Measurements from ENCODE around the gene MFSD2A. TPM values are rescaled to one million over a fixed set of nuclear protein-coding genes. Genes with fewer than 3 reads are reported as not detected.

The MFSD2A gene
- total RNA-seq, 4 donors from 2014 or later = 1.7 to 5.1 (median 4.1) TPM

GRCh38 chr1:39969531-39970270, 14.8 kb downstream of the MFSD2A start:
- Histone ChIP-seq H3K36me3 (no peaks in the 10 kb centered on the region), H3K9me3 (no peaks in the 10 kb centered on the region), H3K27ac (replicated peaks in 1 of 4) (no peak overlapping the region), H3K4me3 (no peak overlapping the region), H3K4me1 (peaks cover 0 to 8% (median 1%) of the 10 kb centered on the region in 4 donors), H3K27me3 (peaks cover 0 to 6% (median 0%) of the 10 kb centered on the region in 4 donors)
- 97% methylated on average over 11 of the region's 13 CpGs for WGBS
- TF ChIP-seq EP300 (IDR thresholded peaks at IDR 0.05) = no peak
- no peak for TF ChIP-seq POLR2AphosphoS5 (IDR thresholded peaks at IDR 0.05)
- no peak for TF ChIP-seq POLR2A (IDR thresholded peaks at IDR 0.05; ENCODE audit: low read depth)
- TF ChIP-seq CTCF (IDR thresholded peaks at IDR 0.05) = no peak
- intact Hi-C loops (cut with DNase I) = loop anchor here (10.0 kb wide), 1 partner anchor 65 kb away; no protein-coding TSS in a partner anchor
- DNase-seq (ENCODE audit: extremely low spot score) = no peak

GRCh38 chr1:39970274-39970673, 15.3 kb downstream of the MFSD2A start:
- peaks cover 0 to 11% (median 0%) of the 10 kb centered on the region in 4 donors for H3K27me3 ChIP-seq
- no peaks in the 10 kb centered on the region for H3K36me3 ChIP-seq
- TF ChIP-seq EP300 (IDR thresholded peaks at IDR 0.05) (no peak), POLR2A (IDR thresholded peaks at IDR 0.05; ENCODE audit: low read depth) (no peak), CTCF (IDR thresholded peaks at IDR 0.05) (no peak), POLR2AphosphoS5 (IDR thresholded peaks at IDR 0.05) (no peak)
- 79% methylated on average over 4 of the region's 4 CpGs for WGBS
- intact Hi-C loops (cut with DNase I) = loop anchor here (10.0 kb wide), 1 partner anchor 65 kb away; no protein-coding TSS in a partner anchor
- no peaks in the 10 kb centered on the region for H3K9me3 ChIP-seq
- H3K4me3 ChIP-seq = no peak overlapping the region
- peaks cover 0 to 8% (median 1%) of the 10 kb centered on the region in 4 donors for H3K4me1 ChIP-seq
- no peak overlapping the region for H3K27ac ChIP-seq (replicated peaks in 1 of 4)
- DNase-seq (ENCODE audit: extremely low spot score) = no peak

- no peaks in the 10 kb centered on the region for H3K9me3 ChIP-seq
- TF ChIP-seq POLR2A (IDR thresholded peaks at IDR 0.05; ENCODE audit: low read depth) = no peak
- TF ChIP-seq EP300 (IDR thresholded peaks at IDR 0.05) = no peak
- TF ChIP-seq CTCF (IDR thresholded peaks at IDR 0.05) = no peak
- no peak for TF ChIP-seq POLR2AphosphoS5 (IDR thresholded peaks at IDR 0.05)
- DNase-seq (ENCODE audit: extremely low spot score) = no peak
- intact Hi-C loops (cut with DNase I) = loop anchor here (10.0 kb wide), 1 partner anchor 64 kb away; no protein-coding TSS in a partner anchor
- 84% methylated on average over 4 of the region's 4 CpGs for WGBS
- H3K4me3 ChIP-seq = no peak overlapping the region
- H3K4me1 ChIP-seq = peaks cover 0 to 8% (median 1%) of the 10 kb centered on the region in 4 donors
- peaks cover 0 to 12% (median 0%) of the 10 kb centered on the region in 4 donors for H3K27me3 ChIP-seq
- H3K36me3 ChIP-seq = no peaks in the 10 kb centered on the region
- H3K27ac ChIP-seq (replicated peaks in 1 of 4) = no peak overlapping the region
These were observed 16.2 kb downstream of the MFSD2A start for GRCh38 chr1:39971138-39971537.

- no peak overlapping the region for H3K4me3 ChIP-seq
- H3K27ac ChIP-seq (replicated peaks in 1 of 4) = no peak overlapping the region
- DNase-seq (ENCODE audit: extremely low spot score) = no peak
- intact Hi-C loops (cut with DNase I) = loop anchor here (1.0 to 10.0 kb wide), 2 partner anchors 61 to 158 kb away; no protein-coding TSS in a partner anchor
- TF ChIP-seq CTCF (IDR thresholded peaks at IDR 0.05) (peak; percentile 96 to 97 (median 96)), POLR2AphosphoS5 (IDR thresholded peaks at IDR 0.05) (peak in 1 of 2 donors; percentile 37), POLR2A (IDR thresholded peaks at IDR 0.05; ENCODE audit: low read depth) (no peak)
- 34% methylated on average over 9 of the region's 9 CpGs for WGBS
- H3K9me3 ChIP-seq = no peaks in the 10 kb centered on the region
- peaks cover 0 to 8% (median 1%) of the 10 kb centered on the region in 4 donors for H3K4me1 ChIP-seq
- no peaks in the 10 kb centered on the region for H3K36me3 ChIP-seq
- H3K27me3 ChIP-seq = peaks cover 0 to 12% (median 0%) of the 10 kb centered on the region in 4 donors
These were observed 18.7 kb downstream of the MFSD2A start for GRCh38 chr1:39973503-39974135.

All from esophagus muscularis mucosa (tissue), 4 donors.